ENCODE results near the gene TGFBR3L. TPM values are rescaled to one million over a fixed set of nuclear protein-coding genes. Genes with fewer than 3 reads are reported as not detected.

TGFBR3L gene
- total and polyA plus RNA-seq, 2 of the 13 experiments (the other 11 are each of a cell fraction or from before 2014, with no cell fraction given) = 0.20 to 1.0 TPM

DNA sequence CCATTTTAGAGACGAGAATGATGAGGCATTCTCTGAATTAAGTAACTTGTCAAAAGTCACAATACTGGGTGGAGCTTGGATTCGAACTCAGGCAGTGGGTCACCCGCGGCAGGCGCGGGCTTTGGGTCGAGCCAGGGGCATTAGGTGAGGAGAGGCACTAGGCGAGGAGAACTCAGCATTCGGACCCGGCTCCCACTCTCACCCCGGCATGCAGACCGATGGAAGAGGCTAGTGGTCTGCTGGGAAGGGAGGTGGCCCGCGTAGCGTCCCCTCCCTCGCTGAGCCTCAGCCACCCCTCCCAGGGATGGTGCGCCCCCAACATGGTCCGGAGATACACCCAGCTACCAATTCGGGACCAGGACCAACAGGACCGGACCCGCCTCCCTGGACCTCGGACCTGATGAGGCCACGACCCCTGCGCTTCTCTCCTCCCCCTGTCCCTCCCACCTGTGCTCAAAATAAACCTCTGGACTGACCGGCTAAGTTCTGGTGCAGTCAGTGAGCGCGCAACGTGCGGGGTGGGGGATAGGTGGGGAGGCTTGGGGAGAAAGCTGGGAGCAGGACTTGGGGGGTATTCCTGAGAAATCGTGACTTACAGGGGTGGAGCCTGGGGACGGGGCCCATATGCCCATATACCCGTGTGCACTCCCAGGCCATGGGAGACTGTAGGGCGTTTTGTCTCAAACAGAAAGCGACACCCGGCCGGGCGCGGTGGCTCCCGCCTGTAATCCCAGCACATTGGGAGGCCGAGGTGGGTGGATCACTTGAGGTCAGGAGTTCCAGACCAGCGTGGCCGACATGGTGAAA is 4.2 kb downstream of the TGFBR3L start (continued):
- TF ChIP-seq, protein P1, sequence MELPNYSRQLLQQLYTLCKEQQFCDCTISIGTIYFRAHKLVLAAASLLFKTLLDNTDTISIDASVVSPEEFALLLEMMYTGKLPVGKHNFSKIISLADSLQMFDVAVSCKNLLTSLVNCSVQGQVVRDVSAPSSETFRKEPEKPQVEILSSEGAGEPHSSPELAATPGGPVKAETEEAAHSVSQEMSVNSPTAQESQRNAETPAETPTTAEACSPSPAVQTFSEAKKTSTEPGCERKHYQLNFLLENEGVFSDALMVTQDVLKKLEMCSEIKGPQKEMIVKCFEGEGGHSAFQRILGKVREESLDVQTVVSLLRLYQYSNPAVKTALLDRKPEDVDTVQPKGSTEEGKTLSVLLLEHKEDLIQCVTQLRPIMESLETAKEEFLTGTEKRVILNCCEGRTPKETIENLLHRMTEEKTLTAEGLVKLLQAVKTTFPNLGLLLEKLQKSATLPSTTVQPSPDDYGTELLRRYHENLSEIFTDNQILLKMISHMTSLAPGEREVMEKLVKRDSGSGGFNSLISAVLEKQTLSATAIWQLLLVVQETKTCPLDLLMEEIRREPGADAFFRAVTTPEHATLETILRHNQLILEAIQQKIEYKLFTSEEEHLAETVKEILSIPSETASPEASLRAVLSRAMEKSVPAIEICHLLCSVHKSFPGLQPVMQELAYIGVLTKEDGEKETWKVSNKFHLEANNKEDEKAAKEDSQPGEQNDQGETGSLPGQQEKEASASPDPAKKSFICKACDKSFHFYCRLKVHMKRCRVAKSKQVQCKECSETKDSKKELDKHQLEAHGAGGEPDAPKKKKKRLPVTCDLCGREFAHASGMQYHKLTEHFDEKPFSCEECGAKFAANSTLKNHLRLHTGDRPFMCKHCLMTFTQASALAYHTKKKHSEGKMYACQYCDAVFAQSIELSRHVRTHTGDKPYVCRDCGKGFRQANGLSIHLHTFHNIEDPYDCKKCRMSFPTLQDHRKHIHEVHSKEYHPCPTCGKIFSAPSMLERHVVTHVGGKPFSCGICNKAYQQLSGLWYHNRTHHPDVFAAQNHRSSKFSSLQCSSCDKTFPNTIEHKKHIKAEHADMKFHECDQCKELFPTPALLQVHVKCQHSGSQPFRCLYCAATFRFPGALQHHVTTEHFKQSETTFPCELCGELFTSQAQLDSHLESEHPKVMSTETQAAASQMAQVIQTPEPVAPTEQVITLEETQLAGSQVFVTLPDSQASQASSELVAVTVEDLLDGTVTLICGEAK (IDR thresholded peaks at IDR 0.05) = no peak
- TF ChIP-seq, protein P1 (CRISPR knock-in tag; IDR thresholded peaks at IDR 0.05) = no peak; the same call in 1 of the 2 replicates
- TF ChIP-seq ZBTB1 (CRISPR knock-in tag; IDR thresholded peaks at IDR 0.05; ENCODE audit: borderline replicate concordance) (no peak), HMG20A (CRISPR knock-in tag; IDR thresholded peaks at IDR 0.05; ENCODE audit: borderline replicate concordance) (no peak), RFX1 (IDR thresholded peaks at IDR 0.05) (no peak), TP53 (CRISPR knock-in tag; conservative IDR thresholded peaks at IDR 0.05) (no peak), ZNF619 (CRISPR knock-in tag; IDR thresholded peaks at IDR 0.05) (no peak), ZNF577 (CRISPR knock-in tag; IDR thresholded peaks at IDR 0.05; ENCODE audit: borderline replicate concordance, low read depth) (no peak), REXO4 (CRISPR knock-in tag; IDR thresholded peaks at IDR 0.05; ENCODE audit: borderline replicate concordance) (no peak), ZNF205 (CRISPR knock-in tag; IDR thresholded peaks at IDR 0.05) (no peak)
- TF ChIP-seq, protein P2, sequence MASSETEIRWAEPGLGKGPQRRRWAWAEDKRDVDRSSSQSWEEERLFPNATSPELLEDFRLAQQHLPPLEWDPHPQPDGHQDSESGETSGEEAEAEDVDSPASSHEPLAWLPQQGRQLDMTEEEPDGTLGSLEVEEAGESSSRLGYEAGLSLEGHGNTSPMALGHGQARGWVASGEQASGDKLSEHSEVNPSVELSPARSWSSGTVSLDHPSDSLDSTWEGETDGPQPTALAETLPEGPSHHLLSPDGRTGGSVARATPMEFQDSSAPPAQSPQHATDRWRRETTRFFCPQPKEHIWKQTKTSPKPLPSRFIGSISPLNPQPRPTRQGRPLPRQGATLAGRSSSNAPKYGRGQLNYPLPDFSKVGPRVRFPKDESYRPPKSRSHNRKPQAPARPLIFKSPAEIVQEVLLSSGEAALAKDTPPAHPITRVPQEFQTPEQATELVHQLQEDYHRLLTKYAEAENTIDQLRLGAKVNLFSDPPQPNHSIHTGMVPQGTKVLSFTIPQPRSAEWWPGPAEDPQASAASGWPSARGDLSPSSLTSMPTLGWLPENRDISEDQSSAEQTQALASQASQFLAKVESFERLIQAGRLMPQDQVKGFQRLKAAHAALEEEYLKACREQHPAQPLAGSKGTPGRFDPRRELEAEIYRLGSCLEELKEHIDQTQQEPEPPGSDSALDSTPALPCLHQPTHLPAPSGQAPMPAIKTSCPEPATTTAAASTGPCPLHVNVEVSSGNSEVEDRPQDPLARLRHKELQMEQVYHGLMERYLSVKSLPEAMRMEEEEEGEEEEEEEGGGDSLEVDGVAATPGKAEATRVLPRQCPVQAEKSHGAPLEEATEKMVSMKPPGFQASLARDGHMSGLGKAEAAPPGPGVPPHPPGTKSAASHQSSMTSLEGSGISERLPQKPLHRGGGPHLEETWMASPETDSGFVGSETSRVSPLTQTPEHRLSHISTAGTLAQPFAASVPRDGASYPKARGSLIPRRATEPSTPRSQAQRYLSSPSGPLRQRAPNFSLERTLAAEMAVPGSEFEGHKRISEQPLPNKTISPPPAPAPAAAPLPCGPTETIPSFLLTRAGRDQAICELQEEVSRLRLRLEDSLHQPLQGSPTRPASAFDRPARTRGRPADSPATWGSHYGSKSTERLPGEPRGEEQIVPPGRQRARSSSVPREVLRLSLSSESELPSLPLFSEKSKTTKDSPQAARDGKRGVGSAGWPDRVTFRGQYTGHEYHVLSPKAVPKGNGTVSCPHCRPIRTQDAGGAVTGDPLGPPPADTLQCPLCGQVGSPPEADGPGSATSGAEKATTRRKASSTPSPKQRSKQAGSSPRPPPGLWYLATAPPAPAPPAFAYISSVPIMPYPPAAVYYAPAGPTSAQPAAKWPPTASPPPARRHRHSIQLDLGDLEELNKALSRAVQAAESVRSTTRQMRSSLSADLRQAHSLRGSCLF (CRISPR knock-in tag; IDR thresholded peaks at IDR 0.05; ENCODE audit: borderline replicate concordance) = no peak
- TF ChIP-seq, protein P3, sequence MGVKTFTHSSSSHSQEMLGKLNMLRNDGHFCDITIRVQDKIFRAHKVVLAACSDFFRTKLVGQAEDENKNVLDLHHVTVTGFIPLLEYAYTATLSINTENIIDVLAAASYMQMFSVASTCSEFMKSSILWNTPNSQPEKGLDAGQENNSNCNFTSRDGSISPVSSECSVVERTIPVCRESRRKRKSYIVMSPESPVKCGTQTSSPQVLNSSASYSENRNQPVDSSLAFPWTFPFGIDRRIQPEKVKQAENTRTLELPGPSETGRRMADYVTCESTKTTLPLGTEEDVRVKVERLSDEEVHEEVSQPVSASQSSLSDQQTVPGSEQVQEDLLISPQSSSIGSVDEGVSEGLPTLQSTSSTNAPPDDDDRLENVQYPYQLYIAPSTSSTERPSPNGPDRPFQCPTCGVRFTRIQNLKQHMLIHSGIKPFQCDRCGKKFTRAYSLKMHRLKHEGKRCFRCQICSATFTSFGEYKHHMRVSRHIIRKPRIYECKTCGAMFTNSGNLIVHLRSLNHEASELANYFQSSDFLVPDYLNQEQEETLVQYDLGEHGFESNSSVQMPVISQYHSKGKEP (CRISPR knock-in tag; IDR thresholded peaks at IDR 0.05) = no peak

All from HepG2 (cell line).